HCT116 (cell line): Measurements from ENCODE around the gene DENND10.

Source experiments
- EZH2 ChIP-seq: fragments of 200-600 bp; sonication (generic); IDR thresholded peaks from 2 replicates; pipeline ENCODE4 v1.6.1; 2017; ENCODE audit warnings: antibody characterized with exemption, mixed run types
- MAX ChIP-seq: IDR thresholded peaks from 2 replicates; pipeline ENCODE4 v1.6.1; 2012
- POLR2A ChIP-seq: IDR thresholded peaks from 2 replicates; pipeline ENCODE4 v1.7.0; 2011; ENCODE audit warnings: borderline replicate concordance; ENCODE audit not compliant: insufficient read depth, insufficient read length; ENCODE audit errors: extremely low read depth
- POLR2AphosphoS5 ChIP-seq: IDR thresholded peaks from 2 replicates; pipeline ENCODE4 v1.6.1; 2011; ENCODE audit warnings: mild to moderate bottlenecking, low read depth, low read length, moderate library complexity
- YY1 ChIP-seq: IDR thresholded peaks from 2 replicates; pipeline ENCODE4 v1.6.1; 2011; ENCODE audit warnings: low read length, low read depth, moderate library complexity, mild to moderate bottlenecking; ENCODE audit not compliant: insufficient replicate concordance; ENCODE audit errors: extremely low read depth
- TF ChIP-seq, protein P1 (sequence below), 3 experiments: fragments of 200-600 bp in 1 of 3; sonication (generic) in 1 of 3; IDR thresholded peaks in 2 of 3; conservative IDR thresholded peaks in 1 of 3; 2 replicates each; pipeline ENCODE4 v1.5.1; 2012 to 2017; ENCODE audit warnings: low read depth in 2 of 3, low read length in 2 of 3, antibody characterized with exemption in 1 of 3, borderline replicate concordance in 1 of 3, control low read depth in 1 of 3, mild to moderate bottlenecking in 1 of 3, mixed read lengths in 1 of 3, mixed run types in 1 of 3, moderate library complexity in 1 of 3; ENCODE audit not compliant: insufficient read depth in 1 of 3

DNA sequence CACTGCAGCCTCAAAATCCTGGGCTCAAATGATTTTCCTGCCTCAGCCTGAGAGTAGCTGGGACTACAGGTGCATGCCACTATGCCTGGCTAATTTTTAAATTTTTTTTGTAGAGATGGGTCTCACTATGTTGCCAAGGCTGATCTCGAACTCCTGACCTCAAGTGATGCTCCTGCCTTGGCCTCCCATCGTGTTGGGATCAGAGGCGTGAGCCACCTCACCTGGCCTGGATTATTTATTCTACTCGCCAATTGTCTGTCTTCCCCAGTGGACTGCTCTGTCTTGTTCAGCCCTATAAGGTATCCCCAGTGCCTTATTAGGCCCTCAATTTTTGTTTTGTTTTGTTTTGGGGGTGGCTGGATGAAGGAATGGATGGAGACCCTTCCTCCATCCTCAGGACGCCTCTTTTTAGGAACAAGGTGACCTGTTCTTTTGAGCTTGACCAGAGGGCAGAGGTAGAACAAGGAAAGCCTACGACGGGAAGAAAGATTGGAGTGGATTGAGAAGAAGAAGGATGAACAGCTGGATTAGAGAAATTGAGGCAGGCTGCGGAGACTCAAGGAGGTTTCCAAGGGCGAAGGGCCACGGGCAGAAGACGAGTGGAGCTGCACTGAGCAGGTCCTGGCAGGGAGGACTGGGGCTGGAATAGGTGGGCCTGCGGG lies 541 bp upstream of the DENND10 start:
- TF ChIP-seq POLR2AphosphoS5 (no peak), YY1 (no peak), EZH2 (no peak), POLR2A (no peak), MAX (no peak)
- TF ChIP-seq, protein P1, sequence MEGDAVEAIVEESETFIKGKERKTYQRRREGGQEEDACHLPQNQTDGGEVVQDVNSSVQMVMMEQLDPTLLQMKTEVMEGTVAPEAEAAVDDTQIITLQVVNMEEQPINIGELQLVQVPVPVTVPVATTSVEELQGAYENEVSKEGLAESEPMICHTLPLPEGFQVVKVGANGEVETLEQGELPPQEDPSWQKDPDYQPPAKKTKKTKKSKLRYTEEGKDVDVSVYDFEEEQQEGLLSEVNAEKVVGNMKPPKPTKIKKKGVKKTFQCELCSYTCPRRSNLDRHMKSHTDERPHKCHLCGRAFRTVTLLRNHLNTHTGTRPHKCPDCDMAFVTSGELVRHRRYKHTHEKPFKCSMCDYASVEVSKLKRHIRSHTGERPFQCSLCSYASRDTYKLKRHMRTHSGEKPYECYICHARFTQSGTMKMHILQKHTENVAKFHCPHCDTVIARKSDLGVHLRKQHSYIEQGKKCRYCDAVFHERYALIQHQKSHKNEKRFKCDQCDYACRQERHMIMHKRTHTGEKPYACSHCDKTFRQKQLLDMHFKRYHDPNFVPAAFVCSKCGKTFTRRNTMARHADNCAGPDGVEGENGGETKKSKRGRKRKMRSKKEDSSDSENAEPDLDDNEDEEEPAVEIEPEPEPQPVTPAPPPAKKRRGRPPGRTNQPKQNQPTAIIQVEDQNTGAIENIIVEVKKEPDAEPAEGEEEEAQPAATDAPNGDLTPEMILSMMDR (IDR thresholded peaks at IDR 0.05 in 2 of 3, conservative IDR thresholded peaks at IDR 0.05 in 1 of 3; ENCODE audit: borderline replicate concordance in 1 of 3, insufficient read depth in 1 of 3, low read depth in 2 of 3, low read length in 2 of 3): no peak
